Mammary epithelial cell (primary cell): Measurements from ENCODE around the gene GCGR.

Experiments used
- EZH2 ChIP-seq: IDR thresholded peaks from 2 replicates; pipeline ENCODE4 v1.6.1; 2012; ENCODE audit warnings: low read length, inconsistent platforms, borderline replicate concordance
- TF ChIP-seq, protein P1 (sequence below), 2 donors: IDR thresholded peaks in 1 of 2; conservative IDR thresholded peaks in 1 of 2; 2 replicates each; pipeline ENCODE4 v1.5.1; 2011 to 2012; ENCODE audit warnings: inconsistent platforms in 2 of 2, low read length in 2 of 2, mild to moderate bottlenecking in 2 of 2, control low read depth in 1 of 2, low read depth in 1 of 2; ENCODE audit not compliant: insufficient read depth in 1 of 2; ENCODE audit errors: extremely low read depth in 1 of 2

DNA sequence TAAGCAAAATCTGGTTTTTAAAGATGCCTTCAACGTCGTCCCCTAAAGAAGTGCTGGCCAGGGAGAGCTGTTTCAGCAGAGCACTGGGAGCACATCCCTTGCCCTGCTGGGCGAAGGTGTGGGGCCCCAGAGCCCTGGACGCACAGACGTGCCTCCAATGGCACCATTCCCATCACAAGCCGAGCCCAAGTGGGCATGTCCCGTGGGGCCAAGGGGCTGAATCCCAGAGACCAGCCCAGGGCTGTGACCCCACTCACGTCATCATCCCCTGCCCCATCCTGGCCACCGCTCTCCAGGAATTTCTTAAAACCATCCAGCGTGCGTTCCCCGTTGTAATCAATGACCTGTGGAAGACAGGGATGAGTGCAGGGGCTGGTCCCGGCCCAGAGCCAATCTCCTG, 40.9 kb downstream of the GCGR start:
- TF ChIP-seq, protein P1, sequence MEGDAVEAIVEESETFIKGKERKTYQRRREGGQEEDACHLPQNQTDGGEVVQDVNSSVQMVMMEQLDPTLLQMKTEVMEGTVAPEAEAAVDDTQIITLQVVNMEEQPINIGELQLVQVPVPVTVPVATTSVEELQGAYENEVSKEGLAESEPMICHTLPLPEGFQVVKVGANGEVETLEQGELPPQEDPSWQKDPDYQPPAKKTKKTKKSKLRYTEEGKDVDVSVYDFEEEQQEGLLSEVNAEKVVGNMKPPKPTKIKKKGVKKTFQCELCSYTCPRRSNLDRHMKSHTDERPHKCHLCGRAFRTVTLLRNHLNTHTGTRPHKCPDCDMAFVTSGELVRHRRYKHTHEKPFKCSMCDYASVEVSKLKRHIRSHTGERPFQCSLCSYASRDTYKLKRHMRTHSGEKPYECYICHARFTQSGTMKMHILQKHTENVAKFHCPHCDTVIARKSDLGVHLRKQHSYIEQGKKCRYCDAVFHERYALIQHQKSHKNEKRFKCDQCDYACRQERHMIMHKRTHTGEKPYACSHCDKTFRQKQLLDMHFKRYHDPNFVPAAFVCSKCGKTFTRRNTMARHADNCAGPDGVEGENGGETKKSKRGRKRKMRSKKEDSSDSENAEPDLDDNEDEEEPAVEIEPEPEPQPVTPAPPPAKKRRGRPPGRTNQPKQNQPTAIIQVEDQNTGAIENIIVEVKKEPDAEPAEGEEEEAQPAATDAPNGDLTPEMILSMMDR (conservative IDR thresholded peaks at IDR 0.05 in 1 of 2, IDR thresholded peaks at IDR 0.05 in 1 of 2; ENCODE audit: extremely low read depth in 1 of 2, insufficient read depth in 1 of 2, low read depth in 1 of 2, low read length in 2 of 2), result no peak
- no peak for TF ChIP-seq EZH2
